CD4-positive, alpha-beta memory T cell (primary cell): ENCODE data around the gene RIMS4. TPM values are rescaled to one million over a fixed set of nuclear protein-coding genes. Genes with fewer than 3 reads are reported as not detected.

Experiments used
- CTCF ChIA-PET: fragments of 350-600 bp; sonication (Branson Sonifier 250); formaldehyde crosslinking; loops from one replicate; lab custom pipeline; 2021; ENCODE audit warnings: inconsistent platforms; ENCODE audit not compliant: partially characterized antibody; lab: Charles Lee
- POLR2A ChIA-PET: fragments of 350-600 bp; sonication (Branson Sonifier 250); formaldehyde crosslinking; loops from one replicate; lab custom pipeline; 2021; ENCODE audit not compliant: partially characterized antibody; lab: Charles Lee
- DNase-seq, 5 donors: peaks; one replicate each; pipeline versions ENCODE4 v3.0.0 to v3.0.0-alpha.2; 2020 to 2022; ENCODE audit warnings: mixed read lengths in 1 of 5
- H3K27ac ChIP-seq: one replicate; pipeline ENCODE4 v1.7.0; 2013; ENCODE audit warnings: low read depth, low read length
- H3K27me3 ChIP-seq: 2 replicates; pipeline ENCODE4 v1.7.0; 2013; ENCODE audit warnings: mild to moderate bottlenecking, low read length, moderate library complexity; ENCODE audit not compliant: insufficient read depth
- H3K36me3 ChIP-seq: 2 replicates; pipeline ENCODE4 v1.7.0; 2013; ENCODE audit warnings: mild to moderate bottlenecking, low read length, moderate library complexity; ENCODE audit not compliant: insufficient read depth
- H3K4me1 ChIP-seq: 2 replicates; pipeline ENCODE4 v1.7.0; 2013; ENCODE audit warnings: mild to moderate bottlenecking, low read length, moderate library complexity; ENCODE audit not compliant: insufficient read depth
- H3K4me3 ChIP-seq, 2 donors: one replicate each; pipeline ENCODE4 v1.7.0; 2013; ENCODE audit warnings: low read length in 2 of 2, mild to moderate bottlenecking in 1 of 2
- H3K9me3 ChIP-seq, 2 donors: one replicate each; pipeline ENCODE4 v1.7.0; 2013; ENCODE audit warnings: low read length in 2 of 2, control low read depth in 1 of 2; ENCODE audit not compliant: control insufficient read depth in 1 of 2
- H3K27ac Mint-ChIP-seq, 7 donors: one replicate each; pipeline ENCODE4 v1.8.0; 2020 to 2021; ENCODE audit warnings: mixed read lengths in 7 of 7, mild to moderate bottlenecking in 6 of 7, inconsistent platforms in 3 of 7, moderate library complexity in 3 of 7
- H3K27me3 Mint-ChIP-seq, 2 donors: one replicate each; pipeline ENCODE4 v1.8.0; 2020 to 2021; ENCODE audit warnings: mixed read lengths in 2 of 2
- H3K36me3 Mint-ChIP-seq, 2 donors: one replicate each; pipeline ENCODE4 v1.8.0; 2020 to 2021; ENCODE audit warnings: mixed read lengths in 2 of 2, inconsistent platforms in 1 of 2, mild to moderate bottlenecking in 1 of 2
- H3K4me1 Mint-ChIP-seq, 4 donors: one replicate each; pipeline ENCODE4 v1.8.0; 2020 to 2021; ENCODE audit warnings: mixed read lengths in 4 of 4, mild to moderate bottlenecking in 1 of 4
- H3K4me3 Mint-ChIP-seq, 8 donors: one replicate each; pipeline ENCODE4 v1.8.0; 2020 to 2021; ENCODE audit warnings: mixed read lengths in 8 of 8, mild to moderate bottlenecking in 7 of 8, moderate library complexity in 6 of 8, inconsistent platforms in 3 of 8
- H3K9me3 Mint-ChIP-seq, 8 donors: one replicate each; pipeline ENCODE4 v1.8.0; 2020 to 2021; ENCODE audit warnings: mixed read lengths in 8 of 8, mild to moderate bottlenecking in 5 of 8, inconsistent platforms in 3 of 8, moderate library complexity in 1 of 8
- intact Hi-C: fragments of 100-400 bp; cut with micrococcal nuclease; formaldehyde crosslinking; loops from one replicate; pipeline ENCODE4 v1.15.1; 2023
- polyA plus RNA-seq, 2 donors: library from polyadenylated mRNA; unstranded; fragments of 300-500 nt; fragmentation: Illumina TruSeq; gene quantifications; one replicate each; pipeline ENCODE4 v1.2.3, GENCODE V29; 2021
- total RNA-seq, 2 experiments: library from RNA; stranded (reverse); gene quantifications; one replicate each; pipeline ENCODE4 v1.2.3, GENCODE V29; 2021

Gene RIMS4
- total and polyA plus RNA-seq, 4 experiments from 2014 or later: not detected

- no peaks in the 10 kb centered on the region for H3K36me3 Mint-ChIP-seq
- Histone ChIP-seq H3K27me3 (no peaks in the 10 kb centered on the region), H3K4me3 (no peak overlapping the region), H3K27ac (no peak overlapping the region), H3K36me3 (no peaks in the 10 kb centered on the region), H3K4me1 (no peaks in the 10 kb centered on the region), H3K9me3 (no peaks in the 10 kb centered on the region)
- ChIA-PET CTCF (no interaction called here), POLR2A (no interaction called here)
- no peaks in the 10 kb centered on the region for H3K9me3 Mint-ChIP-seq
- no peak for DNase-seq
- H3K4me3 Mint-ChIP-seq: no peak overlapping the region
- peaks cover 0 to 5% of the 10 kb centered on the region in 2 donors for H3K27me3 Mint-ChIP-seq
- H3K27ac Mint-ChIP-seq: no peak overlapping the region
- H3K4me1 Mint-ChIP-seq: no peaks in the 10 kb centered on the region
- intact Hi-C loops: no loop called here
Observed at GRCh38 chr20:44796758-44797457, 13.4 kb downstream of the RIMS4 start.

GRCh38 chr20:44796311-44796710 is 14.0 kb downstream of the RIMS4 start:
- H3K4me1 Mint-ChIP-seq: no peaks in the 10 kb centered on the region
- no peak for DNase-seq
- no peak overlapping the region for H3K27ac Mint-ChIP-seq
- peaks cover 0 to 5% of the 10 kb centered on the region in 2 donors for H3K27me3 Mint-ChIP-seq
- H3K36me3 ChIP-seq: no peaks in the 10 kb centered on the region
- H3K27me3 ChIP-seq: no peaks in the 10 kb centered on the region
- POLR2A ChIA-PET: no interaction called here
- no peak overlapping the region for H3K27ac ChIP-seq
- CTCF ChIA-PET: no interaction called here
- no peaks in the 10 kb centered on the region for H3K36me3 Mint-ChIP-seq
- intact Hi-C loops: no loop called here
- H3K9me3 ChIP-seq: no peaks in the 10 kb centered on the region
- no peak overlapping the region for H3K4me3 Mint-ChIP-seq
- no peaks in the 10 kb centered on the region for H3K9me3 Mint-ChIP-seq
- H3K4me1 ChIP-seq: no peaks in the 10 kb centered on the region
- H3K4me3 ChIP-seq: no peak overlapping the region

- H3K36me3 Mint-ChIP-seq: no peaks in the 10 kb centered on the region
- no peak for DNase-seq
- Histone ChIP-seq H3K36me3 (no peaks in the 10 kb centered on the region), H3K9me3 (no peaks in the 10 kb centered on the region), H3K4me3 (no peak overlapping the region), H3K27ac (no peak overlapping the region), H3K27me3 (no peaks in the 10 kb centered on the region), H3K4me1 (no peaks in the 10 kb centered on the region)
- no peak overlapping the region for H3K27ac Mint-ChIP-seq
- H3K4me3 Mint-ChIP-seq: no peak overlapping the region
- CTCF ChIA-PET: no interaction called here
- no peaks in the 10 kb centered on the region for H3K9me3 Mint-ChIP-seq
- H3K4me1 Mint-ChIP-seq: no peaks in the 10 kb centered on the region
- intact Hi-C loops: no loop called here
- POLR2A ChIA-PET: no interaction called here
- H3K27me3 Mint-ChIP-seq: peaks cover 0 to 5% of the 10 kb centered on the region in 2 donors
Observed at GRCh38 chr20:44795836-44796235, 14.5 kb downstream of the RIMS4 start.

GRCh38 chr20:44792796-44793195 is 17.6 kb downstream of the RIMS4 start:
- DNase-seq: no peak
- Histone ChIP-seq H3K4me1 (no peaks in the 10 kb centered on the region), H3K9me3 (no peaks in the 10 kb centered on the region), H3K27me3 (no peaks in the 10 kb centered on the region), H3K36me3 (no peaks in the 10 kb centered on the region), H3K4me3 (no peak overlapping the region), H3K27ac (no peak overlapping the region)
- Mint-ChIP-seq H3K4me3 (no peak overlapping the region), H3K9me3 (no peaks in the 10 kb centered on the region), H3K36me3 (no peaks in the 10 kb centered on the region), H3K27ac (no peak overlapping the region), H3K4me1 (no peaks in the 10 kb centered on the region), H3K27me3 (peaks cover 6 to 12% of the 10 kb centered on the region in 2 donors)
- ChIA-PET CTCF (no interaction called here), POLR2A (no interaction called here)
- intact Hi-C loops: no loop called here

GRCh38 chr20:44790638-44791393 is 19.5 kb downstream of the RIMS4 start:
- Mint-ChIP-seq H3K4me3 (no peak overlapping the region), H3K36me3 (no peaks in the 10 kb centered on the region), H3K27ac (no peak overlapping the region), H3K4me1 (no peaks in the 10 kb centered on the region), H3K9me3 (no peaks in the 10 kb centered on the region), H3K27me3 (peaks cover 15 to 20% of the 10 kb centered on the region in 2 donors)
- no peaks in the 10 kb centered on the region for H3K4me1 ChIP-seq
- POLR2A ChIA-PET: no interaction called here
- H3K36me3 ChIP-seq: no peaks in the 10 kb centered on the region
- no peak overlapping the region for H3K27ac ChIP-seq
- DNase-seq: no peak
- intact Hi-C loops: no loop called here
- no peaks in the 10 kb centered on the region for H3K27me3 ChIP-seq
- H3K4me3 ChIP-seq: no peak overlapping the region
- H3K9me3 ChIP-seq: no peaks in the 10 kb centered on the region
- CTCF ChIA-PET: no interaction called here

- ChIA-PET CTCF (no interaction called here), POLR2A (no interaction called here)
- intact Hi-C loops: no loop called here
Observed at GRCh38 chr20:44788706-44789456, 21.5 kb downstream of the RIMS4 start.

GRCh38 chr20:44787299-44787698 is 23.0 kb downstream of the RIMS4 start:
- Mint-ChIP-seq H3K4me1 (no peaks in the 10 kb centered on the region), H3K27me3 (peaks cover 15 to 29% of the 10 kb centered on the region in 2 donors), H3K9me3 (no peaks in the 10 kb centered on the region), H3K27ac (no peak overlapping the region), H3K36me3 (no peaks in the 10 kb centered on the region), H3K4me3 (no peak overlapping the region)
- no peaks in the 10 kb centered on the region for H3K9me3 ChIP-seq
- no peaks in the 10 kb centered on the region for H3K4me1 ChIP-seq
- no peak overlapping the region for H3K27ac ChIP-seq
- no peak overlapping the region for H3K4me3 ChIP-seq
- ChIA-PET POLR2A (no interaction called here), CTCF (no interaction called here)
- no peaks in the 10 kb centered on the region for H3K27me3 ChIP-seq
- intact Hi-C loops: no loop called here
- no peak for DNase-seq
- H3K36me3 ChIP-seq: no peaks in the 10 kb centered on the region

More at GRCh38 chr20:44788706-44789456, 21.5 kb downstream of the RIMS4 start:
- Mint-ChIP-seq H3K36me3 (no peaks in the 10 kb centered on the region), H3K27me3 (peaks cover 15 to 25% of the 10 kb centered on the region in 2 donors), H3K4me3 (no peak overlapping the region), H3K9me3 (no peaks in the 10 kb centered on the region), H3K4me1 (no peaks in the 10 kb centered on the region), H3K27ac (no peak overlapping the region)
- no peak overlapping the region for H3K4me3 ChIP-seq
- no peaks in the 10 kb centered on the region for H3K4me1 ChIP-seq
- H3K9me3 ChIP-seq: no peaks in the 10 kb centered on the region
- H3K27ac ChIP-seq: no peak overlapping the region
- H3K27me3 ChIP-seq: no peaks in the 10 kb centered on the region
- no peak for DNase-seq
- H3K36me3 ChIP-seq: no peaks in the 10 kb centered on the region
